Large intestine (tissue), 3 donors: Measurements from ENCODE around the gene ATP5F1A. TPM values are rescaled to one million over a fixed set of nuclear protein-coding genes. Genes with fewer than 3 reads are reported as not detected.

Experiments used
- DNase-seq, 2 donors: peaks; one replicate each; pipeline versions ENCODE4 v3.0.0 to v3.0.0-alpha.2; 2013
- H3K27ac ChIP-seq: one replicate; pipeline ENCODE4 v1.5.1; 2013; ENCODE audit warnings: low read length
- H3K27me3 ChIP-seq: 2 replicates; pipeline ENCODE4 v1.6.1; 2013; ENCODE audit warnings: low read length; ENCODE audit not compliant: control insufficient read depth, insufficient read depth
- H3K36me3 ChIP-seq: 2 replicates; pipeline ENCODE4 v1.6.1; 2013; ENCODE audit warnings: low read length; ENCODE audit not compliant: control insufficient read depth, insufficient read depth
- H3K4me1 ChIP-seq: one replicate; pipeline ENCODE4 v1.6.1; 2013; ENCODE audit warnings: low read length; ENCODE audit not compliant: control insufficient read depth, insufficient read depth
- H3K4me3 ChIP-seq: one replicate; pipeline ENCODE4 v1.5.1; 2013; ENCODE audit warnings: low read length
- H3K9me3 ChIP-seq: one replicate; pipeline ENCODE4 v1.6.1; 2013; ENCODE audit warnings: mild to moderate bottlenecking, low read depth, low read length, moderate library complexity; ENCODE audit not compliant: control insufficient read depth
- WGBS: methylation state at CpG from one replicate; pipeline ENCODE4 v1.1.5; 2013; ENCODE audit warnings: low lambda C conversion rate; ENCODE audit not compliant: insufficient coverage; 5-methylcytosine and 5-hydroxymethylcytosine counted together
- polyA plus RNA-seq: library from polyadenylated mRNA; unstranded; fragments of 120-200 nt; gene quantifications from one replicate; pipeline ENCODE4 v1.2.1, GENCODE V29; 2013

The ATP5F1A gene
- polyA plus RNA-seq, 1 donor: 638 TPM

GRCh38 chr18:46031741-46032140 lies 66.4 kb downstream of the ATP5F1A start:
- peaks cover 11% of the 10 kb centered on the region for H3K27me3 ChIP-seq
- DNase-seq: no peak
- peaks cover 2% of the 10 kb centered on the region for H3K36me3 ChIP-seq
- peaks cover 3% of the 10 kb centered on the region for H3K4me1 ChIP-seq
- peaks cover 2% of the 10 kb centered on the region for H3K9me3 ChIP-seq
- H3K27ac ChIP-seq: no peak overlapping the region
- WGBS: no CpG with 5 or more reads among the region's 4 CpGs
- no peak overlapping the region for H3K4me3 ChIP-seq

Other genes starting within 250 kb of the ATP5F1A start
- gene EPG5, start 131.0 kb downstream of the ATP5F1A start, polyA plus RNA-seq: 24.3 TPM
- 11.5 TPM for gene PSTPIP2, start 26.0 kb downstream of the ATP5F1A start, polyA plus RNA-seq
- gene HAUS1, start 6.1 kb upstream of the ATP5F1A start, polyA plus RNA-seq: 28.6 TPM